Activated CD4-positive, alpha-beta T cell treated with anti-CD3 and anti-CD28 coated beads, Interleukin-2, amount 50 U/mL, for 4 hours (primary cell): ENCODE results near the gene KHNYN.
A peak's percentile ranks its signal among the peaks of the same experiment; 100 is the strongest.
"Not testable (repeated sequence)": the region's sequence is repeated elsewhere in the genome, so short reads cannot be mapped to it uniquely, and the experiment has no call there.

Experiments used
- DNase-seq, 2 experiments: peaks; one replicate each; pipeline ENCODE4 v3.0.0-alpha.2; 2020

KHNYN gene

GRCh38 chr14:24481622-24482324 lies 52.0 kb downstream of the KHNYN start:
- peak; percentile 33 to 39 for DNase-seq

- DNase-seq, result not testable (repeated sequence)
Measured at GRCh38 chr14:24482699-24483303, 53.0 kb downstream of the KHNYN start.

DNA sequence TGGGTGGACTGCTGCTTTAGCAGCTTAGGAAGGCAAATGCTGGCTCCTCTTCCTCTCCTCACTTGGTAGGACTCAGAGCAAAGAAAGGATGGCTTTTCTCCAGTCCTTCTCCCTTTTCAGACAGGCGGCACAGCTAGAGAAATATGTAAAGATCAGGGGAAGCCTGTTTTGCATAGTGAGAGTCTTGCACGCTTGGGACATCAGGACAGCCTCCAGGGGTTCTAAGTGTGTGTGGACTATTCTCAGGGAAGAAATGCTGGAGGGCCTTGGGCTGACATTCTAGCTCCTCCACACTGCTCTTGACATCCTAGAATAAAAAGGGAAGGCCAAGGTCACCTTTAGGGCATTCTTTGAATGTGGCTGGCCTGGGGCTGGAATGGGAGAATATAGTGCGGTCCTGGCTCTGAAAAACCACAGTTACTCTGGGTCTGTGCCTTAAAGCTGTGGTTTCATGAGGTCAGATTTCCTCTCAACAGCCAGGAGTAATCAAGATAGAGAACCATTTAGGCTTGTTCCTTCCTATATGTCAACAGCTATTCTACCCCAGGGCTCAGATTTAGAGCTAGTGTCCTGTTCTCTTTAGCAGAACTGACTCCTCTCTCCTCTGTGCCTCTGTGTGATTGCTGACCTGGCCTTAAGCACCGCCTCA lies 54.0 kb downstream of the KHNYN start:
- DNase-seq, result no peak
